DND-41 (cell line): ENCODE results near the gene CLTA.

Experiments
- ATAC-seq: fragments of 200-7000 bp; cut with Tn5 transposase; 3 replicates; pipeline ENCODE4 v1.9.1; 2021; ENCODE audit warnings: low read depth; ENCODE audit not compliant: insufficient read depth
- DNase-seq: peaks from one replicate; pipeline ENCODE4 v3.0.0-alpha.2; 2020
- H2AFZ ChIP-seq: 2 replicates; pipeline ENCODE4 v1.6.0; 2012; ENCODE audit warnings: low read depth, low read length
- H3K27ac ChIP-seq: 2 replicates; pipeline ENCODE4 v1.5.1; 2012; ENCODE audit warnings: low read length, inconsistent platforms
- H3K27me3 ChIP-seq: fragments of 200-600 bp; sonication (generic); 2 replicates; pipeline ENCODE4 v1.6.0; 2012; ENCODE audit warnings: low read length, mild to moderate bottlenecking, inconsistent platforms; ENCODE audit not compliant: insufficient read depth, poor library complexity
- H3K36me3 ChIP-seq: 2 replicates; pipeline ENCODE4 v1.5.1; 2012; ENCODE audit warnings: low read length, inconsistent platforms; ENCODE audit not compliant: insufficient read depth
- H3K4me1 ChIP-seq: 2 replicates; pipeline ENCODE4 v1.5.1; 2012; ENCODE audit warnings: mild to moderate bottlenecking, low read length; ENCODE audit not compliant: insufficient read depth
- H3K4me2 ChIP-seq: 2 replicates; pipeline ENCODE4 v1.6.0; 2012; ENCODE audit warnings: mild to moderate bottlenecking, moderate library complexity, low read length, inconsistent platforms; ENCODE audit not compliant: insufficient read depth
- H3K4me3 ChIP-seq, 2 experiments: fragments of 200-600 bp in 1 of 2; shearing (Covaris generic) in 1 of 2; 2 replicates each; pipeline ENCODE4 v1.5.1; 2012 to 2016; ENCODE audit warnings: inconsistent platforms in 2 of 2, low read length in 2 of 2, mild to moderate bottlenecking in 2 of 2, low read depth in 1 of 2, moderate library complexity in 1 of 2
- H3K79me2 ChIP-seq: 2 replicates; pipeline ENCODE4 v1.6.0; 2012; ENCODE audit warnings: low read length, inconsistent platforms; ENCODE audit not compliant: insufficient read depth
- H3K9ac ChIP-seq: 2 replicates; pipeline ENCODE4 v1.6.0; 2012; ENCODE audit warnings: low read depth, mild to moderate bottlenecking, inconsistent platforms, low read length, moderate library complexity
- H3K9me3 ChIP-seq: 2 replicates; pipeline ENCODE4 v1.5.1; 2012; ENCODE audit warnings: low read length, moderate library complexity, mild to moderate bottlenecking, inconsistent platforms; ENCODE audit not compliant: insufficient read depth, severe bottlenecking
- H4K20me1 ChIP-seq: 2 replicates; pipeline ENCODE4 v1.6.0; 2012; ENCODE audit warnings: low read length; ENCODE audit not compliant: insufficient read depth
- CTCF ChIP-seq: IDR thresholded peaks from 2 replicates; pipeline ENCODE4 v1.5.1; 2012; ENCODE audit warnings: borderline replicate concordance, low read length, moderate library complexity, mild to moderate bottlenecking; ENCODE audit not compliant: poor library complexity, severe bottlenecking; ENCODE audit errors: extremely low read depth
- EZH2 ChIP-seq: IDR thresholded peaks from 3 replicates; pipeline ENCODE4 v1.6.1; 2012; ENCODE audit warnings: borderline replicate concordance, low read depth, mild to moderate bottlenecking, moderate library complexity, low read length, inconsistent platforms; ENCODE audit not compliant: severe bottlenecking

Gene CLTA

GRCh38 chr9:36166168-36166927 is 24.4 kb upstream of the CLTA start:
- Histone ChIP-seq H3K4me2 (peak overlapping the region; percentile 63), H3K9ac (no peak overlapping the region), H3K27me3 (no peaks in the 10 kb centered on the region), H3K9me3 (no peaks in the 10 kb centered on the region), H3K4me3 (peak overlapping the region in 1 of 2 experiments; percentile 46; a peak in 2 of 4 replicates), H3K36me3 (no peaks in the 10 kb centered on the region), H3K79me2 (no peaks in the 10 kb centered on the region), H2AFZ (peak overlapping the region; percentile 70), H4K20me1 (no peaks in the 10 kb centered on the region), H3K4me1 (peaks cover 8% of the 10 kb centered on the region), H3K27ac (no peak overlapping the region)
- DNase-seq (peak; percentile 74), ATAC-seq (peak; percentile 98)
- TF ChIP-seq CTCF (peak; percentile 85), EZH2 (no peak)

- Histone ChIP-seq H3K4me3 (no peak within 1 kb of the TSS), H3K79me2 (no peaks in the 10 kb centered on the region), H3K4me1 (peaks cover 8% of the 10 kb centered on the region), H4K20me1 (no peaks in the 10 kb centered on the region), H3K9me3 (no peaks in the 10 kb centered on the region), H3K4me2 (no peak within 1 kb of the TSS), H3K36me3 (no peaks in the 10 kb centered on the region), H2AFZ (no peak within 1 kb of the TSS), H3K9ac (no peak within 1 kb of the TSS), H3K27ac (no peak within 1 kb of the TSS), H3K27me3 (no peaks in the 10 kb centered on the region)
- ATAC-seq (no peak), DNase-seq (no peak)
- TF ChIP-seq EZH2: no peak
These were observed 21.6 kb upstream of the CLTA start, which contains the start of gene CCIN for GRCh38 chr9:36169166-36169565. Gene CCIN, plus strand, starts transcription at chr9:36169388. Its CDS starts 115 bp downstream, at chr9:36169503.

- H4K20me1 ChIP-seq: no peaks in the 10 kb centered on the region
- H3K9ac ChIP-seq: no peak overlapping the region
- H3K79me2 ChIP-seq: no peaks in the 10 kb centered on the region
- H3K9me3 ChIP-seq: no peaks in the 10 kb centered on the region
- no peaks in the 10 kb centered on the region for H3K36me3 ChIP-seq
- H3K27me3 ChIP-seq: no peaks in the 10 kb centered on the region
- no peak overlapping the region for H3K4me2 ChIP-seq
- ATAC-seq: no peak
- H3K4me1 ChIP-seq: peaks cover 8% of the 10 kb centered on the region
- TF ChIP-seq CTCF: no peak
- no peak for TF ChIP-seq EZH2
- DNase-seq: no peak
- no peak overlapping the region for H3K27ac ChIP-seq
- no peak overlapping the region for H3K4me3 ChIP-seq
- no peak overlapping the region for H2AFZ ChIP-seq
These were observed 21.0 kb upstream of the CLTA start for GRCh38 chr9:36169708-36170107.

- Histone ChIP-seq H3K27ac (no peak overlapping the region), H3K4me3 (no peak overlapping the region), H2AFZ (no peak overlapping the region), H3K79me2 (no peaks in the 10 kb centered on the region), H3K27me3 (no peaks in the 10 kb centered on the region), H3K9me3 (no peaks in the 10 kb centered on the region), H3K4me2 (no peak overlapping the region), H3K9ac (no peak overlapping the region), H3K36me3 (no peaks in the 10 kb centered on the region), H4K20me1 (no peaks in the 10 kb centered on the region), H3K4me1 (peaks cover 8% of the 10 kb centered on the region)
- DNase-seq (no peak), ATAC-seq (no peak)
- TF ChIP-seq EZH2 (no peak), CTCF (no peak)
These were observed 20.2 kb upstream of the CLTA start for GRCh38 chr9:36170531-36170930.
